Uterus (tissue), 4 donors: ENCODE data around the gene FKBP5. TPM values are rescaled to one million over a fixed set of nuclear protein-coding genes. Genes with fewer than 3 reads are reported as not detected.

ENCODE experiments used
- DNase-seq, 2 donors: peaks; one replicate each; pipeline ENCODE4 v3.0.0-alpha.2; 2019 to 2020
- H3K27ac ChIP-seq, 2 donors: fragments of 200-600 bp; sonication (generic); 1 replicate in 1 of 2; 2 replicates in 1 of 2; pipeline ENCODE4 v1.5.1; 2016 to 2018
- H3K27me3 ChIP-seq, 2 donors: fragments of 200-600 bp; sonication (generic); one replicate each; pipeline ENCODE4 v1.5.1; 2018 to 2019; ENCODE audit warnings: control low read depth in 1 of 2
- H3K36me3 ChIP-seq, 2 donors: fragments of 200-600 bp; sonication (generic); one replicate each; pipeline ENCODE4 v1.5.1; 2019; ENCODE audit warnings: control low read depth in 1 of 2
- H3K4me1 ChIP-seq, 2 donors: fragments of 200-600 bp; sonication (generic); one replicate each; pipeline ENCODE4 v1.5.1; 2018 to 2019; ENCODE audit warnings: control low read depth in 1 of 2
- H3K4me3 ChIP-seq, 2 donors: fragments of 200-600 bp; sonication (generic); 1 replicate in 1 of 2; 2 replicates in 1 of 2; pipeline ENCODE4 v1.5.1; 2018 to 2019; ENCODE audit warnings: mild to moderate bottlenecking in 1 of 2
- H3K9me3 ChIP-seq, 2 donors: fragments of 200-600 bp; sonication (generic); one replicate each; pipeline ENCODE4 v1.5.1; 2019; ENCODE audit warnings: control low read depth in 1 of 2
- CTCF ChIP-seq, 4 experiments: fragments of 200-600 bp in 2 of 4; fragments of 450-650 bp in 2 of 4; sonication (generic) in 2 of 4; IDR thresholded peaks; one replicate each; pipeline ENCODE4 v1.5.1; 2016 to 2019; ENCODE audit warnings: antibody characterized with exemption in 4 of 4, mild to moderate bottlenecking in 2 of 4, moderate library complexity in 1 of 4
- POLR2A ChIP-seq, 2 donors: fragments of 450-650 bp; IDR thresholded peaks; one replicate each; pipeline ENCODE4 v1.6.1; 2016; ENCODE audit warnings: antibody characterized with exemption in 2 of 2, mild to moderate bottlenecking in 1 of 2, moderate library complexity in 1 of 2
- intact Hi-C: fragments of 100-400 bp; cut with DNase I; formaldehyde crosslinking; loops from one replicate; pipeline ENCODE4 v1.15.1; 2023; ENCODE audit warnings: low total_unique reads
- total RNA-seq, 4 donors: library from RNA; depleted of rRNA in 3 of 4; stranded (reverse); fragments of >200 nt in 3 of 4; gene quantifications; one replicate each; pipeline versions ENCODE4 v1.1.0 to v1.2.4, GENCODE V29; 2014 to 2023
- donor health status: DM: yes; HTN: yes; CAD: no.

The FKBP5 gene
- total RNA-seq, 4 donors from 2014 or later: 35.1 to 197 (median 84.5) TPM

GRCh38 chr6:35686436-35686835, 2.3 kb downstream of the FKBP5 start:
- no peak for DNase-seq
- no peaks in the 10 kb centered on the region for H3K36me3 ChIP-seq
- intact Hi-C loops: loop anchor here (5.0 kb wide), 1 partner anchor 41 kb away; no protein-coding TSS in a partner anchor
- H3K27me3 ChIP-seq: no peaks in the 10 kb centered on the region
- H3K9me3 ChIP-seq: no peaks in the 10 kb centered on the region
- TF ChIP-seq CTCF (IDR thresholded peaks at IDR 0.05): no peak
- no peaks in the 10 kb centered on the region for H3K4me1 ChIP-seq
- peak overlapping the region; percentile 95 to 99 for H3K27ac ChIP-seq
- peak overlapping the region; percentile 70 to 83 for H3K4me3 ChIP-seq

GRCh38 chr6:35683267-35683666, 5.4 kb downstream of the FKBP5 start:
- H3K36me3 ChIP-seq: no peaks in the 10 kb centered on the region
- intact Hi-C loops: no loop called here

GRCh38 chr6:35681298-35681697, 7.4 kb downstream of the FKBP5 start:
- Histone ChIP-seq H3K27ac (no peak overlapping the region), H3K4me1 (no peaks in the 10 kb centered on the region), H3K4me3 (no peak overlapping the region), H3K36me3 (no peaks in the 10 kb centered on the region), H3K9me3 (no peaks in the 10 kb centered on the region), H3K27me3 (no peaks in the 10 kb centered on the region)
- intact Hi-C loops: no loop called here
- TF ChIP-seq POLR2A (IDR thresholded peaks at IDR 0.05) (no peak), CTCF (IDR thresholded peaks at IDR 0.05) (no peak)
- no peak for DNase-seq

More at GRCh38 chr6:35683267-35683666, 5.4 kb downstream of the FKBP5 start:
- no peaks in the 10 kb centered on the region for H3K27me3 ChIP-seq
- no peaks in the 10 kb centered on the region for H3K9me3 ChIP-seq
- no peak overlapping the region for H3K27ac ChIP-seq
- no peaks in the 10 kb centered on the region for H3K4me1 ChIP-seq
- no peak for DNase-seq
- no peak overlapping the region for H3K4me3 ChIP-seq
- TF ChIP-seq POLR2A (IDR thresholded peaks at IDR 0.05) (no peak), CTCF (IDR thresholded peaks at IDR 0.05) (no peak)

- Histone ChIP-seq H3K36me3 (no peaks in the 10 kb centered on the region), H3K4me1 (no peaks in the 10 kb centered on the region), H3K4me3 (no peak overlapping the region), H3K27ac (no peak overlapping the region), H3K27me3 (no peaks in the 10 kb centered on the region), H3K9me3 (no peaks in the 10 kb centered on the region)
- DNase-seq: no peak
- intact Hi-C loops: no loop called here
- no peak for TF ChIP-seq POLR2A (IDR thresholded peaks at IDR 0.05)
- no peak for TF ChIP-seq CTCF (IDR thresholded peaks at IDR 0.05)
Measured at GRCh38 chr6:35679399-35679798, 9.3 kb downstream of the FKBP5 start.

- Histone ChIP-seq H3K27ac (peak overlapping the region in 1 of 2 donors; percentile 36), H3K4me1 (no peaks in the 10 kb centered on the region), H3K27me3 (no peaks in the 10 kb centered on the region), H3K36me3 (no peaks in the 10 kb centered on the region), H3K4me3 (no peak overlapping the region), H3K9me3 (no peaks in the 10 kb centered on the region)
- DNase-seq: no peak
- TF ChIP-seq CTCF (IDR thresholded peaks at IDR 0.05): no peak
- no peak for TF ChIP-seq POLR2A (IDR thresholded peaks at IDR 0.05)
- intact Hi-C loops: no loop called here
Measured at GRCh38 chr6:35678814-35679213, 9.9 kb downstream of the FKBP5 start.
